ENCODE data around the gene PCGF2.
"Not testable (repeated sequence)": the region's sequence is repeated elsewhere in the genome, so short reads cannot be mapped to it uniquely, and the experiment has no call there.

Gene PCGF2

GRCh38 chr17:38748149-38748891 lies at the start of gene PCGF2:
Gene PCGF2 (minus strand): TSS chr17:38748336. CDS start chr17:38740402, 7,934 bp downstream.
- peak; percentile 68 for DNase-seq (ENCODE audit: low read depth)
- H3K4me3 ChIP-seq (ENCODE audit: low read length), result peak within 1 kb of the TSS; percentile 84
- no peak for TF ChIP-seq CTCF (conservative IDR thresholded peaks at IDR 0.05; ENCODE audit: low read depth, low read length)

DNA sequence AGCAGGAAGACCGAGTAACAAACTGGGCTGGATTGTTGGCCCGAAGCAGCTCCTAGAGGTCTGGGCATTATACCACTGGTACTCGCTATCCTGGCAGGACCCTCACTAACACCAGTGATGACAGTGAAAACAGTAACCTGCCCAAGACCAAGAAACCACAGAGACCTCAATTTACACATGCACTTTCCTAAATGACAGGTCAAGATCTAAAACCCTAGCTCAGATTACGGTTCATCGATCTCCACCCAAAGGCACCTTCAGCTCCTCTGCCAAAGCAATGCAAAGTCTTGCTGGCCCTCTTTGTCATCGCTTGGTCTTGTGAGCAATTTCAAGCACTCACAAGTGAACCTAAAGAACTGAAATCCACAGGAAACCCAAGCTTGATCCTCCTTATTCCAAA lies 49.7 kb upstream of the PCGF2 start:
- TF ChIP-seq CTCF (conservative IDR thresholded peaks at IDR 0.05; ENCODE audit: low read depth, low read length), result no peak
- peak overlapping the region; percentile 72 for H3K4me3 ChIP-seq (ENCODE audit: low read length)
- DNase-seq (ENCODE audit: low read depth), result no peak

DNA sequence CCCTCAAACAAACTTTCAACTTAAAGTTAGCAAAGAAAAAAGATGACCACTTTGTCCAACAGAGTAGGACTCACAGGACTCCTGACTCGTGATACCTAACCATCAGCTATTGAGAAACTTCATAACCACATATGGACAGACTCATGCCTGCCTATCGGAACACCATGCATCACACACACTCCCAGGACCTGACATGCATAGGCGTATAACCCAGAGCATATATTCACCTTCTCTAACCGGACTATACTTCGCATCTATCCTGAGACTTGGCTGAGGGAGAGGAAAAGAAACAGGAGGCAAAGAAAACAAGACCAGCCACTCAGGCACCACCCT lies 49.0 kb upstream of the PCGF2 start:
- no peak for TF ChIP-seq CTCF (conservative IDR thresholded peaks at IDR 0.05; ENCODE audit: low read depth, low read length)
- no peak for DNase-seq (ENCODE audit: low read depth)
- H3K4me3 ChIP-seq (ENCODE audit: low read length), result no peak overlapping the region

- no peak for TF ChIP-seq CTCF (conservative IDR thresholded peaks at IDR 0.05; ENCODE audit: low read depth, low read length)
- H3K4me3 ChIP-seq (ENCODE audit: low read length), result no peak overlapping the region
Observed at GRCh38 chr17:38796451-38797157, 48.5 kb upstream of the PCGF2 start.

DNA sequence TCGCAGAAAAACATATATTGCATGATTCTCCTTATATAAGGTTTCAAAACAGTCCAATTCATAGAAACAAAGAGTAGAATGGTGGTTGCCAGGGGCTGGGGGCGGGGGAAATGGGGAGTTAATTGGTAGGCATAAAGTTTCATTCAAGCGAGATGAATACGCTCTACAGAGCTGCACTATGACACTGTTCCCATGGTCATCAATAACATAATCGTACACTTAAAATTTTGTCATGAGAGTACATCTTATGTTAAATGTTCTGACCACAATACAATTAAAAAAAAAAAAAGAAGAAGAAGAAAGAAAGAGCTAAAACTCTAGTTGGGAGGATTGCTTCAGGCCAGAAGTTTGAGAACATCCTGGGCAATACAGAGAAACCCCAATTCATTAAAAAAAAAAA lies 46.1 kb upstream of the PCGF2 start:
- no peak for TF ChIP-seq CTCF (conservative IDR thresholded peaks at IDR 0.05; ENCODE audit: low read depth, low read length)
- no peak overlapping the region for H3K4me3 ChIP-seq (ENCODE audit: low read length)
- DNase-seq (ENCODE audit: low read depth), result no peak

More at GRCh38 chr17:38796451-38797157, 48.5 kb upstream of the PCGF2 start:
- DNase-seq (ENCODE audit: low read depth), result no peak

DNA sequence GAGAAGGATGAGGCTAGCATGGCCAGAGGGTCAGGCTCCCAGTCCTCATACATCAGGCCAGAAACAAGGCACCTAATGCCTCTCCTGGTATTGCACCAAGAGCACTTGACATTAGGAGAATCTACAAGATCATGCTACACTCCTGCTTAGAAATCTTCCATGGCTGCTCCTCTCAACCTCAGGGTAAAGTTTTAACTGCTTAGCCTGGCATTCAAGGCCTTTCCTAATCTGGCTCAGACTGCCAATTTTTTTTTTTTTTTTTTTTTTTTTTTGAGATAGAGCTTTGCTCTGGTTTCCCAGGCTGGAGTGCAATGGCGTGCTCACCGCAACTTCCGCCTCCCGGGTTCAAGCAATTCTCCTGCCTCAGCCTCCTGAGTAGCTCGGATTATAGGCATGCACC lies 43.0 kb upstream of the PCGF2 start:
- TF ChIP-seq CTCF (conservative IDR thresholded peaks at IDR 0.05; ENCODE audit: low read depth, low read length), result no peak
- no peak overlapping the region for H3K4me3 ChIP-seq (ENCODE audit: low read length)
- DNase-seq (ENCODE audit: low read depth), result no peak

GRCh38 chr17:38790148-38790707 lies 42.1 kb upstream of the PCGF2 start:
- H3K4me3 ChIP-seq (ENCODE audit: low read length); DNase-seq (ENCODE audit: low read depth): not testable (repeated sequence)
